ENCODE data around the gene MYO3A.
"Not testable (repeated sequence)": the region's sequence is repeated elsewhere in the genome, so short reads cannot be mapped to it uniquely, and the experiment has no call there.

The MYO3A gene

DNA sequence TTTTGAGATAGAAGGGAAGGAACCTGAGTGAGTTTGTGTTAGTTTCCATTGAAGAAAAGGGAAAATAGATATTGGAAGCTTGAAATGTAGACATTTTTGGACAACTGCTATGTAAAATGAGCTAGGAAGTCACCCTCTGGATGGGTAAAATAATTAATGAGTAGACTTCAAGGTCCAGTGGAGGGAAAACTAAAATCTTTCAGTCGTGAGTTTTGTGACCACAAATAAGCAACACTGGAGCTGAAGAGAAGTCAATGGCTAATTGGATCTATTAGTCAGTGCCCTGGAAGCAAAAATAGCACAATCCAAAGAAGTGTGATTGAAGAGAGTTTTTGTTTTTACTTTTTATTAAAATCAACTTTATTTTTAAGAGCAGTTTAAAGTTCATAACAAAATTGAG, 123.4 kb downstream of the MYO3A start:
- H3K9me3 ChIP-seq (ENCODE audit: control insufficient read depth, insufficient read depth, low read length) = peaks cover 5% of the 10 kb centered on the region; the same call in 1 of the 2 replicates
- no peaks in the 10 kb centered on the region for H3K79me2 ChIP-seq (ENCODE audit: control insufficient read depth, low read length)
- H3K4me3 ChIP-seq (ENCODE audit: low read length) = no peak overlapping the region
- no peaks in the 10 kb centered on the region for H3K36me3 ChIP-seq (ENCODE audit: control insufficient read depth, low read length)
- H3K4me1 ChIP-seq (ENCODE audit: control insufficient read depth, low read length) = no peaks in the 10 kb centered on the region
- H3K9me2 ChIP-seq (replicated peaks; ENCODE audit: control insufficient read depth, low read length) = no peaks in the 10 kb centered on the region; the same call in 1 of the 2 replicates
- no peaks in the 10 kb centered on the region for H3F3A ChIP-seq (ENCODE audit: control insufficient read depth, insufficient read depth)
- H3K4me2 ChIP-seq (ENCODE audit: low read length) = no peak overlapping the region
- TF ChIP-seq, protein P1, sequence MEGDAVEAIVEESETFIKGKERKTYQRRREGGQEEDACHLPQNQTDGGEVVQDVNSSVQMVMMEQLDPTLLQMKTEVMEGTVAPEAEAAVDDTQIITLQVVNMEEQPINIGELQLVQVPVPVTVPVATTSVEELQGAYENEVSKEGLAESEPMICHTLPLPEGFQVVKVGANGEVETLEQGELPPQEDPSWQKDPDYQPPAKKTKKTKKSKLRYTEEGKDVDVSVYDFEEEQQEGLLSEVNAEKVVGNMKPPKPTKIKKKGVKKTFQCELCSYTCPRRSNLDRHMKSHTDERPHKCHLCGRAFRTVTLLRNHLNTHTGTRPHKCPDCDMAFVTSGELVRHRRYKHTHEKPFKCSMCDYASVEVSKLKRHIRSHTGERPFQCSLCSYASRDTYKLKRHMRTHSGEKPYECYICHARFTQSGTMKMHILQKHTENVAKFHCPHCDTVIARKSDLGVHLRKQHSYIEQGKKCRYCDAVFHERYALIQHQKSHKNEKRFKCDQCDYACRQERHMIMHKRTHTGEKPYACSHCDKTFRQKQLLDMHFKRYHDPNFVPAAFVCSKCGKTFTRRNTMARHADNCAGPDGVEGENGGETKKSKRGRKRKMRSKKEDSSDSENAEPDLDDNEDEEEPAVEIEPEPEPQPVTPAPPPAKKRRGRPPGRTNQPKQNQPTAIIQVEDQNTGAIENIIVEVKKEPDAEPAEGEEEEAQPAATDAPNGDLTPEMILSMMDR (IDR thresholded peaks at IDR 0.05; ENCODE audit: low read depth, low read length, poor library complexity, severe bottlenecking) = no peak
- no peak for TF ChIP-seq EZH2phosphoT487 (IDR thresholded peaks at IDR 0.05; ENCODE audit: borderline replicate concordance, low read length)
- H3K27me3 ChIP-seq (ENCODE audit: control insufficient read depth, low read length) = no peaks in the 10 kb centered on the region
- H3K27ac ChIP-seq (ENCODE audit: low read depth, low read length) = no peak overlapping the region
- H4K20me1 ChIP-seq (ENCODE audit: control insufficient read depth, insufficient read depth, low read depth, low read length) = no peaks in the 10 kb centered on the region

DNA sequence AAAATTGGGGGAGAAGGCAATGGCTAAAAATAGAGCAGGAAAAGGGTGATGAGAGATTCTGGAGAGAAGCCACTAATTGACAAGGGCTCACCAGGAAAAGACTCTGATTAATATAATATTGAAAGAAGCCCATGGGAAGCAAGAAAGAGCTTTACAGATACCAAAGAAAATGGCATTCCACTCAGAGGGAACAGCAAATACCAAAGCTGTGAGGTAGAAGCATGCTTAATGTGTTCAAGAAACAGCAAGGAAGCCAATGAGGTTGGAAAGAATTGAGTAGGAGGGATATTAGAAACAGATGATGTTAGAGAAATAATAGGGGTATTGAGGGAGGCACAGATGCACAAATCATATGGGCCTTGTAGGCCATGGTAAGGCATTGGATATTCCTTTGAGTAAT, 130.1 kb downstream of the MYO3A start:
- Histone ChIP-seq H3K4me3 (ENCODE audit: low read length) (no peak overlapping the region), H3K27me3 (ENCODE audit: control insufficient read depth, low read length) (no peaks in the 10 kb centered on the region), H3K9me2 (replicated peaks; ENCODE audit: control insufficient read depth, low read length) (no peaks in the 10 kb centered on the region), H3K79me2 (ENCODE audit: control insufficient read depth, low read length) (no peaks in the 10 kb centered on the region), H3K4me1 (ENCODE audit: control insufficient read depth, low read length) (no peaks in the 10 kb centered on the region), H3F3A (ENCODE audit: control insufficient read depth, insufficient read depth) (no peaks in the 10 kb centered on the region), H3K4me2 (ENCODE audit: low read length) (no peak overlapping the region), H3K9me3 (ENCODE audit: control insufficient read depth, insufficient read depth, low read length) (no peaks in the 10 kb centered on the region), H3K27ac (ENCODE audit: low read depth, low read length) (no peak overlapping the region), H4K20me1 (ENCODE audit: control insufficient read depth, insufficient read depth, low read depth, low read length) (no peaks in the 10 kb centered on the region), H3K36me3 (ENCODE audit: control insufficient read depth, low read length) (no peaks in the 10 kb centered on the region)
- TF ChIP-seq, protein P1 (IDR thresholded peaks at IDR 0.05; ENCODE audit: low read depth, low read length, poor library complexity, severe bottlenecking) = no peak
- TF ChIP-seq EZH2phosphoT487 (IDR thresholded peaks at IDR 0.05; ENCODE audit: borderline replicate concordance, low read length) = no peak

DNA sequence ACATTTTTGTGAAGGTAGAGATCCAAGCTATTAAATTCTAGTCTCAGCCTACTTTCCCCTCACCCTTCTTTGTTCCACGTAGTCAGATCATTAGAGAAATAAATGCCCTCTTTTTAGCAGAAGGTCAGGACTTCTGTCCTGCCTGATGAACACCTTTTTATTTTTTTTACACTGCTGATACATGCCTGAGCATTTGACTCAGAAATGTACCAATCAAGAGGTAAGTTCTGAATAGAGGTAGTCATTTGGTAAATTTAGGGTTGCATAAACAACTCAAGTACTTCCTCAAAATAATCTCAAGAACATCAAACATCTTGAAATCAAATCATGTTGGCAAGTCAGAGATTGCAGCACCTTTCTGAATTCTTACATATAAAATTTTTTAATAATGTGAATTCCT, 133.7 kb downstream of the MYO3A start:
- Histone ChIP-seq H3K9me3 (ENCODE audit: control insufficient read depth, insufficient read depth, low read length) (no peaks in the 10 kb centered on the region), H3K27me3 (ENCODE audit: control insufficient read depth, low read length) (no peaks in the 10 kb centered on the region), H3K79me2 (ENCODE audit: control insufficient read depth, low read length) (no peaks in the 10 kb centered on the region), H3F3A (ENCODE audit: control insufficient read depth, insufficient read depth) (no peaks in the 10 kb centered on the region), H3K36me3 (ENCODE audit: control insufficient read depth, low read length) (no peaks in the 10 kb centered on the region), H4K20me1 (ENCODE audit: control insufficient read depth, insufficient read depth, low read depth, low read length) (no peaks in the 10 kb centered on the region), H3K4me1 (ENCODE audit: control insufficient read depth, low read length) (no peaks in the 10 kb centered on the region), H3K9me2 (replicated peaks; ENCODE audit: control insufficient read depth, low read length) (no peaks in the 10 kb centered on the region), H3K4me2 (ENCODE audit: low read length) (no peak overlapping the region), H3K4me3 (ENCODE audit: low read length) (no peak overlapping the region), H3K27ac (ENCODE audit: low read depth, low read length) (no peak overlapping the region)
- TF ChIP-seq, protein P1 (IDR thresholded peaks at IDR 0.05; ENCODE audit: low read depth, low read length, poor library complexity, severe bottlenecking) = no peak
- no peak for TF ChIP-seq EZH2phosphoT487 (IDR thresholded peaks at IDR 0.05; ENCODE audit: borderline replicate concordance, low read length)

DNA sequence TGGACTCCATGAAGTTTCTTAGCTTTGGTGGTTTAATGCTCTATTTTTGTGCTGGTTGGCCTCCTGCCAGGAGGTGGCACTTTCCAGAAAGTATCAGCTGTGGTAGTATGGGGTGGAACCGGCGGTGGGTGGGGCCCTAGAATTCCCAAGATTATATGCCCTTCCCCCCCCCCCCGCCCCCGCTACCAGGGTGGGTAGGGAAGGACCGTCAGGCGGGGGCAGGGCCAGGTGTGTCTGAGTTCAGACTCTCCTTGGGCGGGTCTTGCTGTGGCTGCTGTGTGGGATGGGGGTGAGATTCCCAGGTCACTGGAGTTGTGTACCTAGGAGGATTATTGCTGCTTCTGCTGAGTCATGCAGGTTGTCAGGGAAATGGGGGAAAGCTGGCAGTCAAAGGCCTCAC, 146.9 kb downstream of the MYO3A start:
- not testable (repeated sequence) for H3K79me2 ChIP-seq (ENCODE audit: control insufficient read depth, low read length); H4K20me1 ChIP-seq (ENCODE audit: control insufficient read depth, insufficient read depth, low read depth, low read length); H3K27ac ChIP-seq (ENCODE audit: low read depth, low read length); H3K36me3 ChIP-seq (ENCODE audit: control insufficient read depth, low read length); H3K9me2 ChIP-seq (replicated peaks; ENCODE audit: control insufficient read depth, low read length); H3F3A ChIP-seq (ENCODE audit: control insufficient read depth, insufficient read depth); H3K27me3 ChIP-seq (ENCODE audit: control insufficient read depth, low read length); H3K4me2 ChIP-seq (ENCODE audit: low read length); H3K4me3 ChIP-seq (ENCODE audit: low read length); H3K9me3 ChIP-seq (ENCODE audit: control insufficient read depth, insufficient read depth, low read length); H3K4me1 ChIP-seq (ENCODE audit: control insufficient read depth, low read length)
